ENCODE data around the gene TIE1.

GRCh38 chr1:43294761-43295160 lies 6.0 kb upstream of the TIE1 start:
- TF ChIP-seq CTCF (IDR thresholded peaks at IDR 0.05): no peak
- no peak for TF ChIP-seq POLR2A (IDR thresholded peaks at IDR 0.05)
